ENCODE results near the gene TMEM163. TPM values are rescaled to one million over a fixed set of nuclear protein-coding genes. Genes with fewer than 3 reads are reported as not detected.
"Not testable (repeated sequence)": the region's sequence is repeated elsewhere in the genome, so short reads cannot be mapped to it uniquely, and the experiment has no call there.

TMEM163 gene
- total RNA-seq, 1 donor: not detected

- no peak for DNase-seq (ENCODE audit: low read depth)
- TF ChIP-seq, protein P1, sequence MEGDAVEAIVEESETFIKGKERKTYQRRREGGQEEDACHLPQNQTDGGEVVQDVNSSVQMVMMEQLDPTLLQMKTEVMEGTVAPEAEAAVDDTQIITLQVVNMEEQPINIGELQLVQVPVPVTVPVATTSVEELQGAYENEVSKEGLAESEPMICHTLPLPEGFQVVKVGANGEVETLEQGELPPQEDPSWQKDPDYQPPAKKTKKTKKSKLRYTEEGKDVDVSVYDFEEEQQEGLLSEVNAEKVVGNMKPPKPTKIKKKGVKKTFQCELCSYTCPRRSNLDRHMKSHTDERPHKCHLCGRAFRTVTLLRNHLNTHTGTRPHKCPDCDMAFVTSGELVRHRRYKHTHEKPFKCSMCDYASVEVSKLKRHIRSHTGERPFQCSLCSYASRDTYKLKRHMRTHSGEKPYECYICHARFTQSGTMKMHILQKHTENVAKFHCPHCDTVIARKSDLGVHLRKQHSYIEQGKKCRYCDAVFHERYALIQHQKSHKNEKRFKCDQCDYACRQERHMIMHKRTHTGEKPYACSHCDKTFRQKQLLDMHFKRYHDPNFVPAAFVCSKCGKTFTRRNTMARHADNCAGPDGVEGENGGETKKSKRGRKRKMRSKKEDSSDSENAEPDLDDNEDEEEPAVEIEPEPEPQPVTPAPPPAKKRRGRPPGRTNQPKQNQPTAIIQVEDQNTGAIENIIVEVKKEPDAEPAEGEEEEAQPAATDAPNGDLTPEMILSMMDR (IDR thresholded peaks at IDR 0.05; ENCODE audit: insufficient read depth, low read depth, low read length): no peak
Measured at GRCh38 chr2:134621939-134622705, 96.7 kb downstream of the TMEM163 start.

DNA sequence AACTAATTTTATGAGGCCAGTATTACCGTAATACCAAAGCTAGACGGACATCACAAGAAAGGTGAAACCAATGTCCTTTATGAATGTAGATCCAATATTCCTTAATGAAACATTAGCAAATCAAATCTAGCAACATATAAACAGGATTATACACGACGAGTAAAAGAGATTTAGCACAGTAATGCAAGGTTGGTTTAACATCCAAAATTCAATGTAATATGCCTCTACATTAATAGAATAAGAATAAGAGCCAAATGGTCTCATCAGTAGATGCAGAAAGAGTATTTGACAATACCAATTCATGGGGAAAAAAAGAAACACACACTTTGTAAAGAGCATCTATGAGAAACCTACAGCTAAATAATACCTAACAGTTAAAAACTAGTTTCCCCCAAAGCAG, 99.5 kb downstream of the TMEM163 start:
- H3K4me3 ChIP-seq (ENCODE audit: low read depth, low read length): no peak overlapping the region
- DNase-seq (ENCODE audit: low read depth): no peak
- TF ChIP-seq, protein P1 (IDR thresholded peaks at IDR 0.05; ENCODE audit: insufficient read depth, low read depth, low read length): no peak

More at GRCh38 chr2:134621939-134622705, 96.7 kb downstream of the TMEM163 start:
- no peak overlapping the region for H3K4me3 ChIP-seq (ENCODE audit: low read depth, low read length)

DNA sequence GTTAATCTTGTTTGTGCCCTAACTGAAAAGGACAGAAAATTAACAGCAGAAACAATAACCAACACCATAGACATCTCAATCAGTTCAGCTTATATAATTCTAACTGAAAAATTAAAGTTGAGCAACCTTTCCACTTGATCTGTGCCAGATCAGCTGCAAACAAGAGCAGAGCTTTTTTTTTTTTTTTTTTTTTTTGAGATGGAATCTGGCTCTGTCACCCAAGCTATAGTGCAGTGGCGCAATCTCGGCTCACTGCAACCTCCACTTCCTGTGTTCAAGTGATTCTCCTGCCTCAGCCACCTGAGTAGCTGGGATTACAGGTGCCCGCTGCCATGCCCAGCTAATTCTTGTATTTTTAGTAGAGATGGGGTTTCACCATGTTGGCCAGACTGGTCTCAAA, 103.3 kb downstream of the TMEM163 start:
- H3K4me3 ChIP-seq (ENCODE audit: low read depth, low read length): not testable (repeated sequence)

DNA sequence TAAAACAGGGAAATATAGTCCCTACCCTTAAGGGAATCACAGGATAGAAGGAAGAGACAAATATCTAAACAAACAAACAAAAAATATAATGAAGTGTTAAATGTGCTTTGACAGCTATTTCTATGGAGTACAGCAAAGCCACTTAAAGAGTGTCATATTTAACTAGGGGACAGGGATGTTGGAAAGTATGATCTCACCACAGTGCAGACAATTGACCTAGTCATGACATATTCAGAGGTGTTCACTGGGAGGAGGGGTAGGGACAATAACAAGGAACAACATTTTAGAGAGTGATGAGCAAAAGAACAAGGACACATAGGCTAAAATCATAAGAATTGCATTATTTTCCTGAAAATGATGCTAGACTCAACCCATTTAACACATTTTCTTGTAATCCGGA, 107.5 kb downstream of the TMEM163 start:
- TF ChIP-seq, protein P1 (IDR thresholded peaks at IDR 0.05; ENCODE audit: insufficient read depth, low read depth, low read length): no peak
- no peak overlapping the region for H3K4me3 ChIP-seq (ENCODE audit: low read depth, low read length)
- DNase-seq (ENCODE audit: low read depth): no peak

More for the DNA sequence above, 103.3 kb downstream of the TMEM163 start:
- DNase-seq (ENCODE audit: low read depth): not testable (repeated sequence)

GRCh38 chr2:134610871-134611270, 107.9 kb downstream of the TMEM163 start:
- no peak for DNase-seq (ENCODE audit: low read depth)
- TF ChIP-seq, protein P1 (IDR thresholded peaks at IDR 0.05; ENCODE audit: insufficient read depth, low read depth, low read length): no peak
- no peak overlapping the region for H3K4me3 ChIP-seq (ENCODE audit: low read depth, low read length)

- H3K4me3 ChIP-seq (ENCODE audit: low read depth, low read length): no peak overlapping the region
- TF ChIP-seq, protein P1 (IDR thresholded peaks at IDR 0.05; ENCODE audit: insufficient read depth, low read depth, low read length): no peak
- DNase-seq (ENCODE audit: low read depth): no peak
Measured at GRCh38 chr2:134609924-134610513, 108.8 kb downstream of the TMEM163 start.

GRCh38 chr2:134603966-134604365, 114.8 kb downstream of the TMEM163 start:
- TF ChIP-seq, protein P1 (IDR thresholded peaks at IDR 0.05; ENCODE audit: insufficient read depth, low read depth, low read length): no peak
- no peak overlapping the region for H3K4me3 ChIP-seq (ENCODE audit: low read depth, low read length)
- no peak for DNase-seq (ENCODE audit: low read depth)
